HepG2 (cell line): ENCODE data around the gene TFEB. TPM values are rescaled to one million over a fixed set of nuclear protein-coding genes. Genes with fewer than 3 reads are reported as not detected.

Source experiments
- ATF3 ChIP-seq: sonication (generic); formaldehyde crosslinking; IDR thresholded peaks from 2 replicates; pipeline ENCODE4 v1.4.0; 2020; ENCODE audit warnings: missing genetic modification reagents
- ATF7 ChIP-seq, 2 experiments: fragments of 450-650 bp in 1 of 2; sonication (generic) in 1 of 2; formaldehyde crosslinking in 1 of 2; IDR thresholded peaks; 2 replicates each; pipeline versions ENCODE4 v1.4.0 to v1.6.1; 2016 to 2020; ENCODE audit warnings: antibody characterized with exemption in 1 of 2, mild to moderate bottlenecking in 1 of 2, missing genetic modification reagents in 1 of 2
- CHCHD3 ChIP-seq: sonication (generic); formaldehyde crosslinking; IDR thresholded peaks from 2 replicates; pipeline ENCODE4 v1.8.0; 2022; ENCODE audit warnings: mild to moderate bottlenecking, missing genetic modification reagents, moderate library complexity
- DDIT3 ChIP-seq: sonication (generic); formaldehyde crosslinking; IDR thresholded peaks from 2 replicates; pipeline ENCODE4 v1.4.0; 2020; ENCODE audit warnings: mild to moderate bottlenecking, missing genetic modification reagents
- GATAD2A ChIP-seq: IDR thresholded peaks from 2 replicates; pipeline ENCODE4 v1.6.1; 2016
- HES4 ChIP-seq: sonication (generic); formaldehyde crosslinking; IDR thresholded peaks from 2 replicates; pipeline ENCODE4 v1.9.0; 2021; ENCODE audit warnings: mild to moderate bottlenecking, missing genetic modification reagents, borderline replicate concordance
- KDM3A ChIP-seq: IDR thresholded peaks from 2 replicates; pipeline ENCODE4 v1.6.1; 2018; ENCODE audit warnings: low read depth, missing compliant biosample characterization
- MXI1 ChIP-seq: IDR thresholded peaks from 3 replicates; pipeline ENCODE4 v1.6.1; 2012; ENCODE audit warnings: low read depth, low read length, inconsistent platforms, borderline replicate concordance
- RFX1 ChIP-seq: fragments of 450-650 bp; IDR thresholded peaks from 2 replicates; pipeline ENCODE4 v1.6.1; 2017
- THAP7 ChIP-seq: sonication (generic); formaldehyde crosslinking; IDR thresholded peaks from 2 replicates; pipeline ENCODE4 v1.8.1; 2023; ENCODE audit warnings: mild to moderate bottlenecking, missing genetic modification reagents
- ZC3H13 ChIP-seq: sonication (generic); formaldehyde crosslinking; IDR thresholded peaks from 2 replicates; pipeline ENCODE4 v1.8.1; 2023; ENCODE audit warnings: mild to moderate bottlenecking, missing genetic modification reagents, moderate library complexity
- ZNF34 ChIP-seq: sonication (generic); formaldehyde crosslinking; IDR thresholded peaks from 2 replicates; pipeline ENCODE4 v1.4.0; 2020; ENCODE audit warnings: mild to moderate bottlenecking, missing genetic modification reagents, borderline replicate concordance
- ZSCAN21 ChIP-seq: sonication (generic); formaldehyde crosslinking; IDR thresholded peaks from 2 replicates; pipeline ENCODE4 v1.8.0; 2022; ENCODE audit warnings: mild to moderate bottlenecking, missing genetic modification reagents, moderate library complexity, borderline replicate concordance
- polyA plus RNA-seq, 8 experiments: library from polyadenylated mRNA; depleted of rRNA in 3 of 8; stranded (reverse) in 7 of 8; unstranded in 1 of 8; fragments of >200 nt; fragmentation: Illumina TruSeq in 4 of 8; extraction: Trizol in 4 of 8; gene quantifications; 2 replicates each; pipeline versions ENCODE4 v1.2.1 to v1.2.3, GENCODE V29; 2011 to 2016; ENCODE audit warnings: low read depth in 4 of 8, missing spikeins in 1 of 8, mixed read lengths in 1 of 8; ENCODE audit not compliant: insufficient read depth in 1 of 8
- total RNA-seq, 5 experiments: library from RNA; depleted of rRNA; stranded (reverse); fragments of >200 nt; fragmentation: Illumina TruSeq; extraction: Trizol; gene quantifications; 2 replicates each; pipeline ENCODE4 v1.2.3, GENCODE V29; 2016; ENCODE audit warnings: low read depth in 1 of 5
- TF ChIP-seq, protein P1 (sequence below): sonication (generic); formaldehyde crosslinking; IDR thresholded peaks from 2 replicates; pipeline ENCODE4 v1.4.0; 2020; ENCODE audit warnings: mild to moderate bottlenecking, low read depth, missing genetic modification reagents
- TF ChIP-seq, protein P2 (sequence below): sonication (generic); formaldehyde crosslinking; IDR thresholded peaks from 2 replicates; pipeline ENCODE4 v1.5.1; 2020; ENCODE audit warnings: mild to moderate bottlenecking, missing genetic modification reagents, moderate library complexity
- TF ChIP-seq, protein P3 (sequence below): IDR thresholded peaks from 2 replicates; pipeline ENCODE4 v1.6.1; 2016
- TF ChIP-seq, protein P4 (sequence below): sonication (generic); formaldehyde crosslinking; IDR thresholded peaks from 2 replicates; pipeline ENCODE4 v1.4.0; 2020; ENCODE audit warnings: mild to moderate bottlenecking, missing genetic modification reagents

TFEB gene
- total and polyA plus RNA-seq, 2 of the 13 experiments (the other 11 are each of a cell fraction or from before 2014, with no cell fraction given): 13.3 to 18.7 TPM

GRCh38 chr6:41733707-41734665 lies 1.4 kb downstream of the TFEB start (continued):
- TF ChIP-seq ZNF34 (no peak), HES4 (CRISPR knock-in tag) (peak; percentile 50; the same call in 1 of the 2 replicates), ZC3H13 (CRISPR knock-in tag) (peak; percentile 18; the same call in 1 of the 2 replicates), ATF3 (no peak), KDM3A (CRISPR knock-in tag) (no peak), ZSCAN21 (CRISPR knock-in tag) (peak; percentile 41; the same call in 1 of the 2 replicates), DDIT3 (CRISPR knock-in tag) (no peak), THAP7 (CRISPR knock-in tag) (no peak), CHCHD3 (0 out of 2 replicates have a peak, but pooled peaks have one; percentile 41), ATF7 (IDR thresholded peaks at IDR 0.05) (no peak), ATF7 (CRISPR knock-in tag; IDR thresholded peaks at IDR 0.05) (no peak), RFX1 (no peak), GATAD2A (CRISPR knock-in tag) (peak; percentile 43; the same call in 1 of the 2 replicates), MXI1 (0 out of 3 replicates have a peak, but pooled peaks have one; percentile 54)
- TF ChIP-seq, protein P1, sequence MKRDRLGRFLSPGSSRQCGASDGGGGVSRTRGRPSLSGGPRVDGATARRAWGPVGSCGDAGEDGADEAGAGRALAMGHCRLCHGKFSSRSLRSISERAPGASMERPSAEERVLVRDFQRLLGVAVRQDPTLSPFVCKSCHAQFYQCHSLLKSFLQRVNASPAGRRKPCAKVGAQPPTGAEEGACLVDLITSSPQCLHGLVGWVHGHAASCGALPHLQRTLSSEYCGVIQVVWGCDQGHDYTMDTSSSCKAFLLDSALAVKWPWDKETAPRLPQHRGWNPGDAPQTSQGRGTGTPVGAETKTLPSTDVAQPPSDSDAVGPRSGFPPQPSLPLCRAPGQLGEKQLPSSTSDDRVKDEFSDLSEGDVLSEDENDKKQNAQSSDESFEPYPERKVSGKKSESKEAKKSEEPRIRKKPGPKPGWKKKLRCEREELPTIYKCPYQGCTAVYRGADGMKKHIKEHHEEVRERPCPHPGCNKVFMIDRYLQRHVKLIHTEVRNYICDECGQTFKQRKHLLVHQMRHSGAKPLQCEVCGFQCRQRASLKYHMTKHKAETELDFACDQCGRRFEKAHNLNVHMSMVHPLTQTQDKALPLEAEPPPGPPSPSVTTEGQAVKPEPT (CRISPR knock-in tag): no peak
- TF ChIP-seq, protein P2, sequence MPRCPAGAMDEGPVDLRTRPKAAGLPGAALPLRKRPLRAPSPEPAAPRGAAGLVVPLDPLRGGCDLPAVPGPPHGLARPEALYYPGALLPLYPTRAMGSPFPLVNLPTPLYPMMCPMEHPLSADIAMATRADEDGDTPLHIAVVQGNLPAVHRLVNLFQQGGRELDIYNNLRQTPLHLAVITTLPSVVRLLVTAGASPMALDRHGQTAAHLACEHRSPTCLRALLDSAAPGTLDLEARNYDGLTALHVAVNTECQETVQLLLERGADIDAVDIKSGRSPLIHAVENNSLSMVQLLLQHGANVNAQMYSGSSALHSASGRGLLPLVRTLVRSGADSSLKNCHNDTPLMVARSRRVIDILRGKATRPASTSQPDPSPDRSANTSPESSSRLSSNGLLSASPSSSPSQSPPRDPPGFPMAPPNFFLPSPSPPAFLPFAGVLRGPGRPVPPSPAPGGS (CRISPR knock-in tag): peak; percentile 87; the same call in 1 of the 2 replicates
- TF ChIP-seq, protein P3, sequence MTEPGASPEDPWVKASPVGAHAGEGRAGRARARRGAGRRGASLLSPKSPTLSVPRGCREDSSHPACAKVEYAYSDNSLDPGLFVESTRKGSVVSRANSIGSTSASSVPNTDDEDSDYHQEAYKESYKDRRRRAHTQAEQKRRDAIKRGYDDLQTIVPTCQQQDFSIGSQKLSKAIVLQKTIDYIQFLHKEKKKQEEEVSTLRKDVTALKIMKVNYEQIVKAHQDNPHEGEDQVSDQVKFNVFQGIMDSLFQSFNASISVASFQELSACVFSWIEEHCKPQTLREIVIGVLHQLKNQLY (CRISPR knock-in tag): no peak
- TF ChIP-seq, protein P4, sequence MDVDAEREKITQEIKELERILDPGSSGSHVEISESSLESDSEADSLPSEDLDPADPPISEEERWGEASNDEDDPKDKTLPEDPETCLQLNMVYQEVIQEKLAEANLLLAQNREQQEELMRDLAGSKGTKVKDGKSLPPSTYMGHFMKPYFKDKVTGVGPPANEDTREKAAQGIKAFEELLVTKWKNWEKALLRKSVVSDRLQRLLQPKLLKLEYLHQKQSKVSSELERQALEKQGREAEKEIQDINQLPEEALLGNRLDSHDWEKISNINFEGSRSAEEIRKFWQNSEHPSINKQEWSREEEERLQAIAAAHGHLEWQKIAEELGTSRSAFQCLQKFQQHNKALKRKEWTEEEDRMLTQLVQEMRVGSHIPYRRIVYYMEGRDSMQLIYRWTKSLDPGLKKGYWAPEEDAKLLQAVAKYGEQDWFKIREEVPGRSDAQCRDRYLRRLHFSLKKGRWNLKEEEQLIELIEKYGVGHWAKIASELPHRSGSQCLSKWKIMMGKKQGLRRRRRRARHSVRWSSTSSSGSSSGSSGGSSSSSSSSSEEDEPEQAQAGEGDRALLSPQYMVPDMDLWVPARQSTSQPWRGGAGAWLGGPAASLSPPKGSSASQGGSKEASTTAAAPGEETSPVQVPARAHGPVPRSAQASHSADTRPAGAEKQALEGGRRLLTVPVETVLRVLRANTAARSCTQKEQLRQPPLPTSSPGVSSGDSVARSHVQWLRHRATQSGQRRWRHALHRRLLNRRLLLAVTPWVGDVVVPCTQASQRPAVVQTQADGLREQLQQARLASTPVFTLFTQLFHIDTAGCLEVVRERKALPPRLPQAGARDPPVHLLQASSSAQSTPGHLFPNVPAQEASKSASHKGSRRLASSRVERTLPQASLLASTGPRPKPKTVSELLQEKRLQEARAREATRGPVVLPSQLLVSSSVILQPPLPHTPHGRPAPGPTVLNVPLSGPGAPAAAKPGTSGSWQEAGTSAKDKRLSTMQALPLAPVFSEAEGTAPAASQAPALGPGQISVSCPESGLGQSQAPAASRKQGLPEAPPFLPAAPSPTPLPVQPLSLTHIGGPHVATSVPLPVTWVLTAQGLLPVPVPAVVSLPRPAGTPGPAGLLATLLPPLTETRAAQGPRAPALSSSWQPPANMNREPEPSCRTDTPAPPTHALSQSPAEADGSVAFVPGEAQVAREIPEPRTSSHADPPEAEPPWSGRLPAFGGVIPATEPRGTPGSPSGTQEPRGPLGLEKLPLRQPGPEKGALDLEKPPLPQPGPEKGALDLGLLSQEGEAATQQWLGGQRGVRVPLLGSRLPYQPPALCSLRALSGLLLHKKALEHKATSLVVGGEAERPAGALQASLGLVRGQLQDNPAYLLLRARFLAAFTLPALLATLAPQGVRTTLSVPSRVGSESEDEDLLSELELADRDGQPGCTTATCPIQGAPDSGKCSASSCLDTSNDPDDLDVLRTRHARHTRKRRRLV (CRISPR knock-in tag): no peak
